ENCODE results near the gene TLE1. TPM values are rescaled to one million over a fixed set of nuclear protein-coding genes. Genes with fewer than 3 reads are reported as not detected.

The TLE1 gene
- total and polyA plus RNA-seq, 9 of the 15 experiments (the other 6 are each of a cell fraction or from before 2014, with no cell fraction given), result 0.11 TPM; not detected in 8

DNA sequence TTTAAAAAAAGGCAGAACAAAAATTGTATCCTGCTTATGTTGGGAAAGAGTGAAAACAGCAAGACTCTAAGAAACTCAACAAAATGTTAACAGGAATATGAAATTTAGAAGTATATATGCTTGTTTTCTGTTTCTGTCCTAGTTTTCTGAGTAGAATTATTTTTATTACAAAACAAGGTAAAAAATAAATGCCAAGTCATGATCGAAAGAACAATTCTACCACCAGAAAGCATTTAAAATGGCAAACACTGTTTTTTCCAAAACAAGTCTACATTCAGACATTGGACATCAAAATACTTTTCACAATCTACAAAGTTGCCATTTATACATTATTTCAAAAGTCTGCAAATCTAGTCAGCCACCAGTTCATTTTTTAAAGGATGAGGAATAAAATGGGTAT lies 102.6 kb downstream of the TLE1 start (continued):
- TF ChIP-seq MGA (IDR thresholded peaks at IDR 0.05) (no peak), TFAP4 (CRISPR knock-in tag; IDR thresholded peaks at IDR 0.05; ENCODE audit: borderline replicate concordance) (no peak), POLR2G (IDR thresholded peaks at IDR 0.05; ENCODE audit: low read depth, low read length) (no peak), ZNF134 (CRISPR knock-in tag; conservative IDR thresholded peaks at IDR 0.05) (no peak), PRMT5 (CRISPR knock-in tag; IDR thresholded peaks at IDR 0.05) (no peak), PHF8 (IDR thresholded peaks at IDR 0.05; ENCODE audit: borderline replicate concordance, low read length) (no peak)
- TF ChIP-seq, protein P1, sequence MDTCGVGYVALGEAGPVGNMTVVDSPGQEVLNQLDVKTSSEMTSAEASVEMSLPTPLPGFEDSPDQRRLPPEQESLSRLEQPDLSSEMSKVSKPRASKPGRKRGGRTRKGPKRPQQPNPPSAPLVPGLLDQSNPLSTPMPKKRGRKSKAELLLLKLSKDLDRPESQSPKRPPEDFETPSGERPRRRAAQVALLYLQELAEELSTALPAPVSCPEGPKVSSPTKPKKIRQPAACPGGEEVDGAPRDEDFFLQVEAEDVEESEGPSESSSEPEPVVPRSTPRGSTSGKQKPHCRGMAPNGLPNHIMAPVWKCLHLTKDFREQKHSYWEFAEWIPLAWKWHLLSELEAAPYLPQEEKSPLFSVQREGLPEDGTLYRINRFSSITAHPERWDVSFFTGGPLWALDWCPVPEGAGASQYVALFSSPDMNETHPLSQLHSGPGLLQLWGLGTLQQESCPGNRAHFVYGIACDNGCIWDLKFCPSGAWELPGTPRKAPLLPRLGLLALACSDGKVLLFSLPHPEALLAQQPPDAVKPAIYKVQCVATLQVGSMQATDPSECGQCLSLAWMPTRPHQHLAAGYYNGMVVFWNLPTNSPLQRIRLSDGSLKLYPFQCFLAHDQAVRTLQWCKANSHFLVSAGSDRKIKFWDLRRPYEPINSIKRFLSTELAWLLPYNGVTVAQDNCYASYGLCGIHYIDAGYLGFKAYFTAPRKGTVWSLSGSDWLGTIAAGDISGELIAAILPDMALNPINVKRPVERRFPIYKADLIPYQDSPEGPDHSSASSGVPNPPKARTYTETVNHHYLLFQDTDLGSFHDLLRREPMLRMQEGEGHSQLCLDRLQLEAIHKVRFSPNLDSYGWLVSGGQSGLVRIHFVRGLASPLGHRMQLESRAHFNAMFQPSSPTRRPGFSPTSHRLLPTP (IDR thresholded peaks at IDR 0.05; ENCODE audit: borderline replicate concordance, extremely low read depth, insufficient read length), result no peak
- TF ChIP-seq, protein P2, sequence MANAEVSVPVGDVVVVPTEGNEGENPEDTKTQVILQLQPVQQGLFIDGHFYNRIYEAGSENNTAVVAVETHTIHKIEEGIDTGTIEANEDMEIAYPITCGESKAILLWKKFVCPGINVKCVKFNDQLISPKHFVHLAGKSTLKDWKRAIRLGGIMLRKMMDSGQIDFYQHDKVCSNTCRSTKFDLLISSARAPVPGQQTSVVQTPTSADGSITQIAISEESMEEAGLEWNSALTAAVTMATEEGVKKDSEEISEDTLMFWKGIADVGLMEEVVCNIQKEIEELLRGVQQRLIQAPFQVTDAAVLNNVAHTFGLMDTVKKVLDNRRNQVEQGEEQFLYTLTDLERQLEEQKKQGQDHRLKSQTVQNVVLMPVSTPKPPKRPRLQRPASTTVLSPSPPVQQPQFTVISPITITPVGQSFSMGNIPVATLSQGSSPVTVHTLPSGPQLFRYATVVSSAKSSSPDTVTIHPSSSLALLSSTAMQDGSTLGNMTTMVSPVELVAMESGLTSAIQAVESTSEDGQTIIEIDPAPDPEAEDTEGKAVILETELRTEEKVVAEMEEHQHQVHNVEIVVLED (CRISPR knock-in tag; IDR thresholded peaks at IDR 0.05), result no peak
